ENCODE data around the gene CX3CR1.
"Not testable (repeated sequence)": the region's sequence is repeated elsewhere in the genome, so short reads cannot be mapped to it uniquely, and the experiment has no call there.

The CX3CR1 gene

DNA sequence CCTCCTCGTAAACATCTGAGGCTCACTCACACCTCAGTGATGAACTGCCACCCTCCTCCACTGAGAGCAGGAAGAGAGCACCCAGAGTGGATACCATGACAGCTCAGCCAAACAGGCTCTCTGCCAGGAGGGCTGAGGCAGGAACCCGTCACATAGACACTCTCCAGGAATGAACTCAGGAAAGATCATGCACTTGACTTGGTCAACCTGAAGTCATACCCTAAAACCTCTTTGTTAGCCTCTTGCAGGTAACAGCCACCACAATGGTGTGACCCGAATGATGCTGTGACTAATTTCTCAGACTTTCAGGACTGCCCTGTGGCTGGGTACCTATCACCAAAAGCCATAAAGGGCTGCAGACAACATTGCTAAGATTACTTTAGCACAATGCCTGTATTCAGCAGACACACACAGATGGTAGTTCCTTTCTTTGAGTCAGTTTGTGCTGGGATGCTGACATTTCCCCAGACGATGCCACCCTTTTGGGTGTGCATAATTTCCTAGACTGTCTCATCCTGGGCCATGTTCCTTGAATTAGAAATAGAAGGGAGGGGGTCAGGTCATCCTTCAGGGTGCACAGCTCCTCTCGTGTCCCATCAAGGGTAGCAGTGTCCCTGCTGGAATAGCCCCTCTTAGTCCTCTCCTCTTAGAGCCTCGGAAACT lies 30.3 kb downstream of the CX3CR1 start:
- no peak for DNase-seq (ENCODE audit: low read depth in 2 of 2)
- no peak overlapping the region for H3K4me3 ChIP-seq (replicated peaks in 1 of 2; ENCODE audit: low read depth in 2 of 2, low read length in 2 of 2)
- TF ChIP-seq, protein P1, sequence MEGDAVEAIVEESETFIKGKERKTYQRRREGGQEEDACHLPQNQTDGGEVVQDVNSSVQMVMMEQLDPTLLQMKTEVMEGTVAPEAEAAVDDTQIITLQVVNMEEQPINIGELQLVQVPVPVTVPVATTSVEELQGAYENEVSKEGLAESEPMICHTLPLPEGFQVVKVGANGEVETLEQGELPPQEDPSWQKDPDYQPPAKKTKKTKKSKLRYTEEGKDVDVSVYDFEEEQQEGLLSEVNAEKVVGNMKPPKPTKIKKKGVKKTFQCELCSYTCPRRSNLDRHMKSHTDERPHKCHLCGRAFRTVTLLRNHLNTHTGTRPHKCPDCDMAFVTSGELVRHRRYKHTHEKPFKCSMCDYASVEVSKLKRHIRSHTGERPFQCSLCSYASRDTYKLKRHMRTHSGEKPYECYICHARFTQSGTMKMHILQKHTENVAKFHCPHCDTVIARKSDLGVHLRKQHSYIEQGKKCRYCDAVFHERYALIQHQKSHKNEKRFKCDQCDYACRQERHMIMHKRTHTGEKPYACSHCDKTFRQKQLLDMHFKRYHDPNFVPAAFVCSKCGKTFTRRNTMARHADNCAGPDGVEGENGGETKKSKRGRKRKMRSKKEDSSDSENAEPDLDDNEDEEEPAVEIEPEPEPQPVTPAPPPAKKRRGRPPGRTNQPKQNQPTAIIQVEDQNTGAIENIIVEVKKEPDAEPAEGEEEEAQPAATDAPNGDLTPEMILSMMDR (IDR thresholded peaks at IDR 0.05; ENCODE audit: low read depth, low read length): no peak

DNA sequence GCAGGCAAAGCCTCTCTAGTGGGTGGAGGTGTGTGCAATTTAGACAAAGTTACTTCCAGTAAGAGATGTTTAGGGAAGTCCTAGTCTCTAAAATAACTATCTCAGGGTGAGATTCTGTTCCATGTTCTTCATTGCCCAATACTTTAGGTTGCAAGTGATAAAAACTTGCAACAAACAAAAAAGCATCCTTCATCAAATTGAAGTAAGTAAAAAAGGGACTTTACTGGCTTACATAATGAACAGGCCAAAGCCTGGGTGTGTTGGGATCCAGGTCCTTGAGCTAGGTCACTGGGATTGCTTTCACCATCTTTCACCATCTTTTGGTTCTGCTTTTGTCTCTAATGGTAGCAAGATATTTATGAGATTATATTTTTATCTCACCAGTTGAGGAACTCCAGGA lies 38.3 kb downstream of the CX3CR1 start:
- no peak overlapping the region for H3K4me3 ChIP-seq (replicated peaks in 1 of 2; ENCODE audit: low read depth in 2 of 2, low read length in 2 of 2)
- no peak for DNase-seq (ENCODE audit: low read depth in 2 of 2)
- TF ChIP-seq, protein P1 (IDR thresholded peaks at IDR 0.05; ENCODE audit: low read depth, low read length): no peak

DNA sequence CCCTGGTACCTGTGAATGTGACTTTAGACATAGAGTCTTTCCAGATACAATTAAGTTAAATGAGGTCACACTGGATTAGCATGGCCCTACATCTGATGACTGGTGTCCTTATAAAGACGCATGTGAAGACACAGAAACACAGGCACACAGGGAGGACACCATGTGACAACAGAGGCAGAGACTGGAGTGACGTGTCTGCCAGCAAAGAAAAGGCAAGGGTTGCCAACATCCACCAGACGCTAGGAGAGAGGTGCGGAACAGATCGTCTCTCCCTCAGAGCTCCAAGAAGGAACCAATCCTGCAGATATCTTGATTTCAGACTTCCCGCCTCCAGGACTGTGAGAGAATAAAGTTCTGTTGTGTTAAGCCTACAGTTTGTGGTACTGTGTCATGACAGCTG lies 42.8 kb downstream of the CX3CR1 start:
- no peak overlapping the region for H3K4me3 ChIP-seq (replicated peaks in 1 of 2; ENCODE audit: low read depth in 2 of 2, low read length in 2 of 2)
- TF ChIP-seq, protein P1 (IDR thresholded peaks at IDR 0.05; ENCODE audit: low read depth, low read length): no peak
- DNase-seq (ENCODE audit: low read depth in 2 of 2): no peak

DNA sequence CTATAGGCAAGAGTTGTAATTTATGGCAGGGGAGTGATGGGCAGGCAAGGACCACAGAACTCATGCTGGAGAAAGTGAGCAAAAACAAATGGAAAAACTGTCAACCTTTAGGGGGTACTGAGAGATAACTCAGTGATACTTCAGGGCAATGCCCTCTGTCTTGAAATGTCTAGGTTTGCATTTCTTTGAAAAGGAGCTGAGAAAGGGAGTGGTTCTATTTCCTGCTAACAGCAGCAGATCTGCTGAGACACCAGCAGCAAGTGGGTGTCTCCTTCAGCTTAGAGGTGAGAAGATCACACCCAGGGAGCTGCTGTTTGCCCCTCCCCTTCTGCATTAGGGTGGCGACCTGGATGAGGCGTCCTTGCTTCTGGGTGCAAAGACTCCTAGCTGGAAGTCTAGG lies 45.2 kb downstream of the CX3CR1 start:
- DNase-seq (ENCODE audit: low read depth in 2 of 2): no peak
- TF ChIP-seq, protein P1 (IDR thresholded peaks at IDR 0.05; ENCODE audit: low read depth, low read length): no peak
- no peak overlapping the region for H3K4me3 ChIP-seq (replicated peaks in 1 of 2; ENCODE audit: low read depth in 2 of 2, low read length in 2 of 2)

DNA sequence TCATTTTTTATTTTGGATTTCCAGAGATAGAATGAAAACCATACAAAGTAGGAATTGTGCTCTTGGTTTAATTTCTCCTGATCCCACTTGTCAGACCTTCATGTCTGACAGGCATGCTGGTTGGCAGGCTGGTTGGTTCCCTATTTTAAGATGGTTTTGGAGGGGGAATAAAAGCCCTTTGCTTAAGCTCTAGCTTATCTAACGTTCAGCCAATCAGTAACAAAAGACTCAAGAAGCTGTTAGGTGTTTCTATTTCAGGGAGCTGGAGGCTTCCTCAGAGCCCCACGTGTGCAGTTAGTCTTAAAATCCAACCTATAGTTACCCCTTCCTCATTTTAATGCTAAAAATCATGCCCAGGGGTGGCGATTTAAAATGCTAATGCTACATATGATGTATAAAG lies 47.0 kb downstream of the CX3CR1 start:
- TF ChIP-seq, protein P1 (IDR thresholded peaks at IDR 0.05; ENCODE audit: low read depth, low read length): no peak
- DNase-seq (ENCODE audit: low read depth in 2 of 2): no peak
- H3K4me3 ChIP-seq (replicated peaks in 1 of 2; ENCODE audit: low read depth in 2 of 2, low read length in 2 of 2): no peak overlapping the region

DNA sequence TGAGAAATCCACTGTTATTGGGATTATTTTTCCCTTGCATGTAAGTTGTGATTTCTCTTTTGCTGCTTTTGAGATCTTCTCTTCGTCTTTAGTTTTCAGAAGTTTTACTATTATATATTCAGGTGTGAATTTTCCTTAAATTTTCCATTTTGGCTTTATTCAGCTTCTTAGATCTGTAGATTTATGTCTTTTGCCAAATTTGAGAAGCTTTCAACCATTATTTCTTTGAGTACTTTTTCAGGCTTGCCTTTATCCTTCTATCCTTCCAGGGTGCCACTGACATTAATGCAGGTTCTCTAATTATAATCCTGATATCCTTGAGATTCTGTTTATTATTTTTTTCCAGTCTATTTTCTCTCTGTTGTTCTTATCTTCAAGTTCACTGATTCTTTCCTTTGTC lies 49.4 kb downstream of the CX3CR1 start:
- H3K4me3 ChIP-seq (replicated peaks in 1 of 2; ENCODE audit: low read depth in 2 of 2, low read length in 2 of 2): no peak overlapping the region
- no peak for DNase-seq (ENCODE audit: low read depth in 2 of 2)
- TF ChIP-seq, protein P1 (IDR thresholded peaks at IDR 0.05; ENCODE audit: low read depth, low read length): no peak

DNA sequence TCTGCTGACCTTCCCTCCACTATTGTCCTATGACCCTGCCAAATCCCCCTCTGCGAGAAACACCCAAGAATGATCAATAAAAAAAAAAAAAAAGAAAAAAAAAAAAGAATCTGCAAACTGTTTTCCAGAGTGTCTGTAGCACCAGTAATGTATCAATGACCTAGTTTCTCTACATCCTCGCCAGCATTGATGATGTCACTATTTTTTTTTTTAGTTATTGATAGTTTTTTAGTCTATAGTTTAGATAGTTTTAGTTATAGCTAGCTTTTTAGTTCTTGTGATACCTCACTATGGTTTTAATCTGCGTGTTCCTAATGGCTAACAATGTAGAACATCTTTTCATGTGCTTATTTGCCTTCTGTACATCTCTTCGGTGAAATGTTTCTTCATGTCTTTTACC lies 51.3 kb downstream of the CX3CR1 start:
- TF ChIP-seq, protein P1 (IDR thresholded peaks at IDR 0.05; ENCODE audit: low read depth, low read length): no peak
- DNase-seq (ENCODE audit: low read depth in 2 of 2): no peak
- no peak overlapping the region for H3K4me3 ChIP-seq (replicated peaks in 1 of 2; ENCODE audit: low read depth in 2 of 2, low read length in 2 of 2)

DNA sequence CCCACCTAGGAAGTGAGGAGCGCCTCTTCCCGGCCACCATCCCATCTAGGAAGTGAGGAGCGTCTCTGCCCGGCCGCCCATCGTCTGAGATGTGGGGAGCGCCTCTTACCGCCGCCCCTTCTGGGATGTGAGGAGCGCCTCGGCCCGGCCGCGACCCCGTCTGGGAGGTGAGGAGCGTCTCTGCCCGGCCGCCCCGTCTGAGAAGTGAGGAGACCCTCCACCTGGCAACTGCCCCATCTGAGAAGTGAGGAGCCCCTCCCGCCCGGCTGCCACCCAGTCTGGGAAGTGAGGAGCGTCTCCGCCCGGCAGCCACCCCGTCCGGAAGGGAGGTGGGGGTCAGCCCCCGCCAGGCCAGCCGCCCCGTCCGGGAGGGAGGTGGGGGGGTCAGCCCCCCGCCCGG lies 52.2 kb downstream of the CX3CR1 start:
- not testable (repeated sequence) for DNase-seq (ENCODE audit: low read depth in 2 of 2); H3K4me3 ChIP-seq (replicated peaks in 1 of 2; ENCODE audit: low read depth in 2 of 2, low read length in 2 of 2)

All from cardiac fibroblast (primary cell).